Gastroesophageal sphincter (tissue), 4 donors: ENCODE data around the gene NFIL3. TPM values are rescaled to one million over a fixed set of nuclear protein-coding genes. Genes with fewer than 3 reads are reported as not detected.

ENCODE experiments used
- ATAC-seq: fragments of 150-250 bp; one replicate; pipeline ENCODE4 v1.9.1; 2016; ENCODE audit warnings: mild to moderate bottlenecking, moderate library complexity
- H3K27ac ChIP-seq, 4 donors: fragments of 200-600 bp; sonication (generic) in 3 of 4; 1 replicate in 3 of 4; 2 replicates in 1 of 4; pipeline ENCODE4 v1.5.1; 2016 to 2019
- H3K27me3 ChIP-seq: fragments of 200-600 bp; sonication (generic); one replicate; pipeline ENCODE4 v1.5.1; 2019
- H3K36me3 ChIP-seq, 2 donors: fragments of 200-600 bp; sonication (generic); one replicate each; pipeline ENCODE4 v1.5.1; 2019; ENCODE audit warnings: control low read depth in 1 of 2
- H3K4me1 ChIP-seq, 3 donors: fragments of 200-600 bp; sonication (generic); 1 replicate in 2 of 3; 2 replicates in 1 of 3; pipeline ENCODE4 v1.5.1; 2016 to 2019; ENCODE audit warnings: control low read depth in 2 of 3
- H3K4me3 ChIP-seq, 2 donors: fragments of 200-600 bp; sonication (generic); one replicate each; pipeline ENCODE4 v1.5.1; 2019; ENCODE audit warnings: mild to moderate bottlenecking in 1 of 2, moderate library complexity in 1 of 2
- H3K9me3 ChIP-seq, 3 donors: fragments of 200-600 bp; sonication (generic); one replicate each; pipeline ENCODE4 v1.5.1; 2017 to 2019; ENCODE audit warnings: control low read depth in 2 of 3
- EP300 ChIP-seq: sonication (generic); formaldehyde crosslinking; IDR thresholded peaks from one replicate; pipeline ENCODE4 v1.6.1; 2017; ENCODE audit warnings: antibody characterized with exemption, mild to moderate bottlenecking
- POLR2A ChIP-seq, 2 donors: fragments of 450-650 bp; IDR thresholded peaks; one replicate each; pipeline ENCODE4 v1.6.1; 2017; ENCODE audit warnings: antibody characterized with exemption in 2 of 2, mild to moderate bottlenecking in 2 of 2, moderate library complexity in 1 of 2
- POLR2AphosphoS5 ChIP-seq: sonication (generic); formaldehyde crosslinking; IDR thresholded peaks from one replicate; pipeline ENCODE4 v1.6.1; 2017; ENCODE audit warnings: antibody characterized with exemption
- WGBS, 2 donors: methylation state at CpG; one replicate each; pipeline ENCODE4 v1.1.5; 2018; ENCODE audit warnings: low coverage in 1 of 2; 5-methylcytosine and 5-hydroxymethylcytosine counted together
- total RNA-seq, 4 donors: library from RNA; depleted of rRNA; stranded (reverse); fragments of >200 nt; gene quantifications; one replicate each; pipeline ENCODE4 v1.1.0, GENCODE V29; 2016
- TF ChIP-seq, protein P1 (sequence below), 4 experiments: fragments of 200-600 bp in 2 of 4; fragments of 450-650 bp in 2 of 4; sonication (generic) in 1 of 4; IDR thresholded peaks; one replicate each; pipeline ENCODE4 v1.5.1; 2017 to 2019; ENCODE audit warnings: antibody characterized with exemption in 4 of 4, mild to moderate bottlenecking in 2 of 4, moderate library complexity in 2 of 4

Gene NFIL3
- total RNA-seq, 4 donors from 2014 or later, result 16.8 to 64.8 (median 28.2) TPM

DNA sequence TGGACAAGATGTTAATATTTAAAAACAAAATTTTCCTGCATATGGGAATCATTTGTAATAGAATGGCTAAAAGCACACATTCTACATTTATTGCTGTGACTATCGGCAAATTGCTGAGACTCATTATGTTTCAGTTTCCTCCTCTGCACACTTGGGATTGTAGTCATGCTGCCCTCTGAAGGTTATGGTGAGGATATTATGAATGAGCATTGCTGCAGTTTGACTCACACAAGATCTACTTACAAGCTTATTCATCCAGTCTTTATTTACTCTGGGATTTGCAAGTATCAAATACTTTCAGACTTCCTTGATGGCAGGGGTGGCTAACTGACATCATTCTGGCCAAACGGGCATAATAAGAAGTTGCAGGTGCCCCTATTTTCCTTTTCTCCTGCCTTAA lies 9.5 kb upstream of the NFIL3 start:
- Histone ChIP-seq H3K27me3 (no peaks in the 10 kb centered on the region), H3K9me3 (no peaks in the 10 kb centered on the region), H3K27ac (no peak overlapping the region), H3K36me3 (no peaks in the 10 kb centered on the region), H3K4me1 (peaks cover 0 to 7% (median 0%) of the 10 kb centered on the region in 3 donors), H3K4me3 (no peak overlapping the region)
- peak; percentile 46 for ATAC-seq
- TF ChIP-seq POLR2AphosphoS5 (peak; percentile 55), POLR2A (IDR thresholded peaks at IDR 0.05) (no peak), EP300 (no peak)
- TF ChIP-seq, protein P1, sequence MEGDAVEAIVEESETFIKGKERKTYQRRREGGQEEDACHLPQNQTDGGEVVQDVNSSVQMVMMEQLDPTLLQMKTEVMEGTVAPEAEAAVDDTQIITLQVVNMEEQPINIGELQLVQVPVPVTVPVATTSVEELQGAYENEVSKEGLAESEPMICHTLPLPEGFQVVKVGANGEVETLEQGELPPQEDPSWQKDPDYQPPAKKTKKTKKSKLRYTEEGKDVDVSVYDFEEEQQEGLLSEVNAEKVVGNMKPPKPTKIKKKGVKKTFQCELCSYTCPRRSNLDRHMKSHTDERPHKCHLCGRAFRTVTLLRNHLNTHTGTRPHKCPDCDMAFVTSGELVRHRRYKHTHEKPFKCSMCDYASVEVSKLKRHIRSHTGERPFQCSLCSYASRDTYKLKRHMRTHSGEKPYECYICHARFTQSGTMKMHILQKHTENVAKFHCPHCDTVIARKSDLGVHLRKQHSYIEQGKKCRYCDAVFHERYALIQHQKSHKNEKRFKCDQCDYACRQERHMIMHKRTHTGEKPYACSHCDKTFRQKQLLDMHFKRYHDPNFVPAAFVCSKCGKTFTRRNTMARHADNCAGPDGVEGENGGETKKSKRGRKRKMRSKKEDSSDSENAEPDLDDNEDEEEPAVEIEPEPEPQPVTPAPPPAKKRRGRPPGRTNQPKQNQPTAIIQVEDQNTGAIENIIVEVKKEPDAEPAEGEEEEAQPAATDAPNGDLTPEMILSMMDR (IDR thresholded peaks at IDR 0.05), result peak; percentile 26 to 71 (median 60)
- 7 to 8% methylated on average over 1 to 2 of the region's 2 CpGs for WGBS, 2 donors

DNA sequence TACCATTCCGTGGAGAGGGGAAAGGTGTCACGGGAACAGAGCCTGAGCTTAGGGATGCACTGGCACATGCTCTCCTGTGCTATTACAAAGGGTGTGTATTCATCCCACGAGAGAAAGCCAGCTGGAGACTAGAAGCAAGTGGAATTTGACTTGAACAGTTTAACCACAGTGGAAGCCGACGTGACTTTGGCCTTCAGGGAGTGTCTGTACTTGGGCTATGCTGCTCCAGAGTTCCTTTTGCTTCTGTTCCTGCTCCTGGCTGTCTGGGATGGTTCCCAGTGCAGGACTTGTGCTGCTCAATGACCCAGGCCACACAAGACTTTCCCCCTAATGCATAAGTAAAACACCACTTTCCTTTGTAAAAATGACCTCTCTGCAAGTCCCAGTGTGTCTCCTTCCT lies 7.9 kb upstream of the NFIL3 start:
- Histone ChIP-seq H3K36me3 (no peaks in the 10 kb centered on the region), H3K9me3 (no peaks in the 10 kb centered on the region), H3K27me3 (no peaks in the 10 kb centered on the region), H3K4me3 (no peak overlapping the region), H3K4me1 (peaks cover 0 to 7% (median 0%) of the 10 kb centered on the region in 3 donors), H3K27ac (no peak overlapping the region)
- 81 to 96% methylated on average over 3 to 5 of the region's 5 CpGs for WGBS, 2 donors
- TF ChIP-seq POLR2AphosphoS5 (no peak), POLR2A (IDR thresholded peaks at IDR 0.05) (no peak), EP300 (no peak)
- TF ChIP-seq, protein P1 (IDR thresholded peaks at IDR 0.05), result no peak
- ATAC-seq, result no peak

DNA sequence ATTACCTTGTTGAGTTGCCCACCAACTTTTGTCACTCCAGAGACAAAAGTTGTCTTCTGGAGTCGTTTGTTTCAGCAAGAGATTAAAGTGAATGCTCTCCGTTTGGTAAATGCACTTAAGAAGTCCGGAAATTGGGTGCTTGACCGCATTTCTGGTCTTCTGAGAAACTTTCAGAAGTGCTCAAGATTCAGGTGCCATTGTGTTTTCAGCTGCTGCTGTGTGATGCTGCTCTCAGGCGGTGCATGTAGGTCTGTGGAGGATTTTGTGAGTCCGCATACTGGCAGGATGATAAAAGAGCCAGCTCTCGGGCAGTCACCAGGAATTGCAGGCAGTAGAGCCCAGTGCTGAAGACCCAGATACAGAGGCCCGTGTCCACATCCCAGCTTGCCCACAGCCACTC lies 5.9 kb upstream of the NFIL3 start:
- H3K36me3 ChIP-seq, result no peaks in the 10 kb centered on the region
- ATAC-seq, result no peak
- H3K27me3 ChIP-seq, result no peaks in the 10 kb centered on the region
- peaks cover 0 to 16% (median 0%) of the 10 kb centered on the region in 3 donors for H3K4me1 ChIP-seq
- no peaks in the 10 kb centered on the region for H3K9me3 ChIP-seq
- WGBS, 2 donors, result 85 to 90% methylated on average over 6 to 8 of the region's 8 CpGs
- H3K4me3 ChIP-seq, result no peak overlapping the region
- TF ChIP-seq POLR2AphosphoS5 (no peak), POLR2A (IDR thresholded peaks at IDR 0.05) (no peak), EP300 (no peak)
- TF ChIP-seq, protein P1 (IDR thresholded peaks at IDR 0.05), result no peak
- H3K27ac ChIP-seq, result peak overlapping the region in 2 of 4 donors; percentile 17 to 21

DNA sequence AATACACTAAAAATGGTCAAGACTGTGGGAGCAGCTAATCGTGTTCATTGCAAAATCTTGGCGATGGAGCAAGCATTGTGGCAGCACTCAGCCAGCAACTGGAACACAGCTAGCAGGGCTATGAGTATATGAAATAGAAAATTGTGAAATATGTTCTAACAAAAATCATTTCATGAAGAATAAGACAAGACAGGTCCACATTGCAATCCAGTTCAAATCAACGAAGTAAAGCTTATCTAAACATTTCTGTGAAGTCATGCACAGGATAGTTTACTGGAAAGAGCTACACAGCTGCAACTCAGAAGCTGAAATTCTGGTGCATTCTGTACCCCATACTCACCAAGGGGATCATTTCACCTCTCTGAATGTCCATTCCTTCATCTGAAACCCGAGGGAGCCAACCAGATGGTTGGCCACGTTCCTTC lies 5.3 kb upstream of the NFIL3 start:
- no peak overlapping the region for H3K4me3 ChIP-seq
- H3K36me3 ChIP-seq, result no peaks in the 10 kb centered on the region
- peak; percentile 11 for ATAC-seq
- TF ChIP-seq POLR2A (IDR thresholded peaks at IDR 0.05) (no peak), POLR2AphosphoS5 (peak; percentile 82)
- no peaks in the 10 kb centered on the region for H3K9me3 ChIP-seq
- H3K27me3 ChIP-seq, result no peaks in the 10 kb centered on the region
- peak overlapping the region in 2 of 4 donors; percentile 17 to 21 for H3K27ac ChIP-seq
- H3K4me1 ChIP-seq, result peaks cover 0 to 16% (median 0%) of the 10 kb centered on the region in 3 donors
- WGBS, 2 donors, result 42 to 57% methylated on average over 3 to 5 of the region's 5 CpGs

DNA sequence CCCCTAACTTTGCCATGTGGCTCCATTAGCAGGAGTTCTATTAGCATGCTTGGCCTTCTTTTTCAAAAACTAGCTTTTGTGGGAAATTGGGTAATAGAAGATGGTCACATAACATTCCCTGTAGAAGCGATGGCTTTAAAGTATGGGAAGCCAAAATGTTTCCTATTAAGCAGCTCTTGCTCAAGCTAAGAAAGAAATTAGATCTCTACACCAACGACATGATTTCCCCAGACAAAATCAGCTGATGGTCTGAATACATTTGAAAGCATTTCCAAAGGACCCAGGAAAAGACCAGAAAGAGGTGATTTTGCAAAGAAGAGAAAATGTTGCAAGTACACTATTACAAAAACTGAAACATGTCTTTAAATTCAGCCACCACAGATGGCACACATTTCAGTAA lies 4.8 kb upstream of the NFIL3 start:
- H3K4me1 ChIP-seq, result peaks cover 0 to 15% (median 0%) of the 10 kb centered on the region in 3 donors
- no peak overlapping the region for H3K4me3 ChIP-seq
- no peaks in the 10 kb centered on the region for H3K9me3 ChIP-seq
- H3K27me3 ChIP-seq, result no peaks in the 10 kb centered on the region
- peak overlapping the region in 1 of 4 donors; percentile 22 for H3K27ac ChIP-seq
- H3K36me3 ChIP-seq, result no peaks in the 10 kb centered on the region
- ATAC-seq, result no peak
- 63 to 77% methylated on average over 2 of the region's 2 CpGs for WGBS, 2 donors
- TF ChIP-seq EP300 (no peak), POLR2AphosphoS5 (no peak), POLR2A (IDR thresholded peaks at IDR 0.05) (no peak)
- TF ChIP-seq, protein P1 (IDR thresholded peaks at IDR 0.05), result no peak
